Liver (tissue), 9 donors: ENCODE data around the gene BCKDHA. TPM values are rescaled to one million over a fixed set of nuclear protein-coding genes. Genes with fewer than 3 reads are reported as not detected.

Source experiments
- DNase-seq: peaks from one replicate; pipeline ENCODE4 v3.0.0-alpha.2; 2017; ENCODE audit warnings: low spot score
- H3K27ac ChIP-seq, 2 donors: one replicate each; pipeline ENCODE4 v1.7.0; 2013; ENCODE audit warnings: inconsistent platforms in 2 of 2, low read length in 2 of 2, control low read depth in 1 of 2, low read depth in 1 of 2, mild to moderate bottlenecking in 1 of 2
- H3K27me3 ChIP-seq, 4 donors: one replicate each; pipeline versions ENCODE4 v1.6.1 to v1.7.0; 2013; ENCODE audit warnings: low read length in 3 of 4, inconsistent platforms in 1 of 4, mild to moderate bottlenecking in 1 of 4, moderate library complexity in 1 of 4; ENCODE audit not compliant: control insufficient read depth in 4 of 4, insufficient read depth in 4 of 4
- H3K36me3 ChIP-seq, 4 donors: one replicate each; pipeline versions ENCODE4 v1.6.1 to v1.7.0; 2013; ENCODE audit warnings: low read length in 3 of 4, mild to moderate bottlenecking in 3 of 4, low read depth in 1 of 4, moderate library complexity in 1 of 4; ENCODE audit not compliant: control insufficient read depth in 4 of 4, insufficient read depth in 3 of 4
- H3K4me1 ChIP-seq, 4 donors: one replicate each; pipeline versions ENCODE4 v1.6.1 to v1.7.0; 2013; ENCODE audit warnings: low read length in 3 of 4, mild to moderate bottlenecking in 3 of 4, moderate library complexity in 1 of 4; ENCODE audit not compliant: control insufficient read depth in 4 of 4, insufficient read depth in 4 of 4
- H3K4me3 ChIP-seq, 3 donors: one replicate each; pipeline versions ENCODE4 v1.6.1 to v1.7.0; 2013; ENCODE audit warnings: low read length in 3 of 3, control low read depth in 1 of 3, low read depth in 1 of 3, mild to moderate bottlenecking in 1 of 3
- H3K9ac ChIP-seq, 2 donors: one replicate each; pipeline ENCODE4 v1.7.0; 2013; ENCODE audit warnings: low read length in 2 of 2, mild to moderate bottlenecking in 2 of 2, moderate library complexity in 2 of 2, control low read depth in 1 of 2, low read depth in 1 of 2
- H3K9me3 ChIP-seq, 4 donors: one replicate each; pipeline versions ENCODE4 v1.6.1 to v1.7.0; 2013; ENCODE audit warnings: low read length in 3 of 4; ENCODE audit not compliant: control insufficient read depth in 4 of 4
- FOXA1 ChIP-seq: IDR thresholded peaks from 2 replicates; pipeline ENCODE4 v1.6.1; 2016; ENCODE audit warnings: antibody characterized with exemption
- GABPA ChIP-seq, 2 donors: IDR thresholded peaks in 1 of 2; conservative IDR thresholded peaks in 1 of 2; 2 replicates each; pipeline ENCODE4 v1.6.1; 2016; ENCODE audit warnings: antibody characterized with exemption in 2 of 2, mild to moderate bottlenecking in 1 of 2, moderate library complexity in 1 of 2
- HNF4A ChIP-seq, 2 donors: conservative IDR thresholded peaks; 2 replicates each; pipeline ENCODE4 v1.6.1; 2016; ENCODE audit warnings: antibody characterized with exemption in 2 of 2, mild to moderate bottlenecking in 2 of 2
- HNF4G ChIP-seq: IDR thresholded peaks from 2 replicates; pipeline ENCODE4 v1.6.1; 2016; ENCODE audit warnings: antibody characterized with exemption
- JUND ChIP-seq, 2 donors: IDR thresholded peaks; 2 replicates each; pipeline ENCODE4 v1.6.1; 2016; ENCODE audit warnings: antibody characterized with exemption in 2 of 2
- NR2F2 ChIP-seq: IDR thresholded peaks from 2 replicates; pipeline ENCODE4 v1.6.1; 2016; ENCODE audit warnings: antibody characterized with exemption
- RAD21 ChIP-seq, 2 donors: IDR thresholded peaks; 2 replicates each; pipeline ENCODE4 v1.6.1; 2016; ENCODE audit warnings: antibody characterized with exemption in 2 of 2, mild to moderate bottlenecking in 2 of 2
- RXRA ChIP-seq, 2 donors: IDR thresholded peaks; 2 replicates each; pipeline ENCODE4 v1.6.1; 2017 to 2018; ENCODE audit warnings: antibody characterized with exemption in 2 of 2, mild to moderate bottlenecking in 1 of 2
- SP1 ChIP-seq: IDR thresholded peaks from 2 replicates; pipeline ENCODE4 v1.6.1; 2018; ENCODE audit warnings: antibody characterized with exemption, mild to moderate bottlenecking
- YY1 ChIP-seq: IDR thresholded peaks from 2 replicates; pipeline ENCODE4 v1.6.1; 2016; ENCODE audit warnings: antibody characterized with exemption, mild to moderate bottlenecking
- WGBS: extraction: QIAGEN DNeasy Blood & Tissue Kit; methylation state at CpG from one replicate; pipeline ENCODE4 v1.1.7; 2013; 5-methylcytosine and 5-hydroxymethylcytosine counted together
- polyA plus RNA-seq, 2 donors: library from polyadenylated mRNA; stranded (reverse) in 1 of 2; unstranded in 1 of 2; fragments of 200-250 nt in 1 of 2; fragments of >200 nt in 1 of 2; fragmentation: Nextera tagmentation in 1 of 2; extraction: Ambion mirVana in 1 of 2; gene quantifications; one replicate each; pipeline versions ENCODE4 v1.2.1 to v1.2.3, GENCODE V29; 2013 to 2015
- total RNA-seq, 2 donors: library from RNA; depleted of rRNA; stranded (reverse); fragments of >200 nt; gene quantifications; one replicate each; pipeline ENCODE4 v1.2.3, GENCODE V29; 2014
- TF ChIP-seq, protein P1 (sequence below): IDR thresholded peaks from 2 replicates; pipeline ENCODE4 v1.6.1; 2016; ENCODE audit warnings: antibody characterized with exemption
- TF ChIP-seq, protein P2 (sequence below): IDR thresholded peaks from 2 replicates; pipeline ENCODE4 v1.6.1; 2016; ENCODE audit warnings: antibody characterized with exemption
- TF ChIP-seq, protein P3 (sequence below): fragments of 150-350 bp; IDR thresholded peaks from 2 replicates; pipeline ENCODE4 v1.5.1; 2017; ENCODE audit warnings: improper control_type of control experiment, low read depth, low read length; ENCODE audit not compliant: missing input control
- TF ChIP-seq, protein P4 (sequence below): IDR thresholded peaks from 2 replicates; pipeline ENCODE4 v1.6.1; 2016; ENCODE audit warnings: antibody characterized with exemption
- TF ChIP-seq, protein P5 (sequence below): IDR thresholded peaks from 2 replicates; pipeline ENCODE4 v1.6.1; 2016; ENCODE audit warnings: antibody characterized with exemption, mild to moderate bottlenecking
- donor health status: healthy.
- donor health status: healthy.
- donor health status: healthy.
- donor health status: healthy.
- donor health status: healthy.

Gene BCKDHA
- total and polyA plus RNA-seq, 4 donors = 38.5 to 91.4 (median 63.7) TPM

DNA sequence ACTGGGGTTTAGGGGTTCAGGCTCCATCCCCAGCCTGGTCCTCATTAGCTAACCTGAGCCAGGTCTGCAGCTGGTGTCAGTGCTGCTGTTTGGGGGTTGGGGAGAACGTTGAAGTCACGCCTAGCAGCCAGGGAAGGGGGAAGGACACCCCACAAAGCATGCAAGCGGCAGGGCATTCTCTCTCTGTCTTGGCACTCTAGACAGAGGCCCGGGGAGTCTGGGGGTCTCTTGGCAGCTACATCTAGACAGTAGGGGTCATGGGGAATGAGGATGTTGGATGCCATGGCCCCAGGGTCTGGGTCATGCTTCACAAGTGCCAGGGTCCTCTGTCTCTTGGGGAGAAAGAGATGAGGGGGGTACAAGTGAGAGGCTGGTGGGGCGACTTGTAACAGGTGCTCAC lies 48.0 kb downstream of the BCKDHA start:
- TF ChIP-seq SP1 = no peak
- TF ChIP-seq GABPA (IDR thresholded peaks at IDR 0.05 in 1 of 2, conservative IDR thresholded peaks at IDR 0.05 in 1 of 2) = no peak
- TF ChIP-seq HNF4A (conservative IDR thresholded peaks at IDR 0.05) = no peak
- TF ChIP-seq FOXA1 = no peak
- TF ChIP-seq, protein P1, sequence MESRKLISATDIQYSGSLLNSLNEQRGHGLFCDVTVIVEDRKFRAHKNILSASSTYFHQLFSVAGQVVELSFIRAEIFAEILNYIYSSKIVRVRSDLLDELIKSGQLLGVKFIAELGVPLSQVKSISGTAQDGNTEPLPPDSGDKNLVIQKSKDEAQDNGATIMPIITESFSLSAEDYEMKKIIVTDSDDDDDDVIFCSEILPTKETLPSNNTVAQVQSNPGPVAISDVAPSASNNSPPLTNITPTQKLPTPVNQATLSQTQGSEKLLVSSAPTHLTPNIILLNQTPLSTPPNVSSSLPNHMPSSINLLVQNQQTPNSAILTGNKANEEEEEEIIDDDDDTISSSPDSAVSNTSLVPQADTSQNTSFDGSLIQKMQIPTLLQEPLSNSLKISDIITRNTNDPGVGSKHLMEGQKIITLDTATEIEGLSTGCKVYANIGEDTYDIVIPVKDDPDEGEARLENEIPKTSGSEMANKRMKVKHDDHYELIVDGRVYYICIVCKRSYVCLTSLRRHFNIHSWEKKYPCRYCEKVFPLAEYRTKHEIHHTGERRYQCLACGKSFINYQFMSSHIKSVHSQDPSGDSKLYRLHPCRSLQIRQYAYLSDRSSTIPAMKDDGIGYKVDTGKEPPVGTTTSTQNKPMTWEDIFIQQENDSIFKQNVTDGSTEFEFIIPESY = no peak
- TF ChIP-seq, protein P2, sequence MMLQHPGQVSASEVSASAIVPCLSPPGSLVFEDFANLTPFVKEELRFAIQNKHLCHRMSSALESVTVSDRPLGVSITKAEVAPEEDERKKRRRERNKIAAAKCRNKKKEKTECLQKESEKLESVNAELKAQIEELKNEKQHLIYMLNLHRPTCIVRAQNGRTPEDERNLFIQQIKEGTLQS = no peak
- 60% methylated on average over 5 of the region's 5 CpGs for WGBS
- Histone ChIP-seq H3K36me3 (no peaks in the 10 kb centered on the region), H3K4me3 (no peak overlapping the region), H3K27me3 (peaks cover 0 to 3% (median 0%) of the 10 kb centered on the region in 4 donors), H3K4me1 (no peaks in the 10 kb centered on the region), H3K27ac (no peak overlapping the region), H3K9ac (no peak overlapping the region), H3K9me3 (no peaks in the 10 kb centered on the region)
- no peak for DNase-seq

DNA sequence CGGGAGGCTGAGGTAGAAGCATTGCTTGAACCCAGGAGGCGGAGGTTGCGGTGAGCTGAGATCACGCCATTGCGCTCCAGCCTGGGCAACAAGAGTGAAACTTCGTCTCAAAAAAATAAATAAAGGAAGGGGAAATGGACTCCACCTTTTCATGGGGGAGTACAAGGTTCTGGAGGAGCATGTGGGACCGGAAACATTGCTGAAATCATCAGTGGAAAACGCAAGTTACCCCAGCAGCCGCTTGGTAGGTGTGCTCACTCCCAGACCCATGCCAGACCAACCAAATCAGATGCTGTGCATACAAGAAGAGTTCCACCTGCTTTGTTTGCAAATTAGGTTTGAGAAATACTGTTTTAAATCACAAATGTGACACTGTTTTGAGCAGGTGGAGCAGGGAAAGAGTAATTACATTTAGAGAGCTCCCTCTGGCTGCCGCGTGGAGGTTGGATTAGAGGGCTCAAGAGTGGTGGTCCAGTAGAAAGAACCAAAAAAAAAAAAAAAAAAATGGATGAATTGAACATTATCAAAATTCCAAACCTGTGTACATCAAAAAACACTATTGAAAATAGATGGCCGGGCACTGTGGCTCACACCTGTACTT lies 50.2 kb downstream of the BCKDHA start:
- Histone ChIP-seq H3K4me1 (no peaks in the 10 kb centered on the region), H3K27ac (no peak overlapping the region), H3K4me3 (no peak overlapping the region), H3K36me3 (no peaks in the 10 kb centered on the region), H3K9me3 (no peaks in the 10 kb centered on the region), H3K27me3 (peaks cover 0 to 3% (median 0%) of the 10 kb centered on the region in 4 donors), H3K9ac (no peak overlapping the region)
- no peak for DNase-seq
- 63% methylated on average over 12 of the region's 12 CpGs for WGBS
- TF ChIP-seq RXRA (IDR thresholded peaks at IDR 0.05) = no peak
- no peak for TF ChIP-seq HNF4G
- TF ChIP-seq, protein P3, sequence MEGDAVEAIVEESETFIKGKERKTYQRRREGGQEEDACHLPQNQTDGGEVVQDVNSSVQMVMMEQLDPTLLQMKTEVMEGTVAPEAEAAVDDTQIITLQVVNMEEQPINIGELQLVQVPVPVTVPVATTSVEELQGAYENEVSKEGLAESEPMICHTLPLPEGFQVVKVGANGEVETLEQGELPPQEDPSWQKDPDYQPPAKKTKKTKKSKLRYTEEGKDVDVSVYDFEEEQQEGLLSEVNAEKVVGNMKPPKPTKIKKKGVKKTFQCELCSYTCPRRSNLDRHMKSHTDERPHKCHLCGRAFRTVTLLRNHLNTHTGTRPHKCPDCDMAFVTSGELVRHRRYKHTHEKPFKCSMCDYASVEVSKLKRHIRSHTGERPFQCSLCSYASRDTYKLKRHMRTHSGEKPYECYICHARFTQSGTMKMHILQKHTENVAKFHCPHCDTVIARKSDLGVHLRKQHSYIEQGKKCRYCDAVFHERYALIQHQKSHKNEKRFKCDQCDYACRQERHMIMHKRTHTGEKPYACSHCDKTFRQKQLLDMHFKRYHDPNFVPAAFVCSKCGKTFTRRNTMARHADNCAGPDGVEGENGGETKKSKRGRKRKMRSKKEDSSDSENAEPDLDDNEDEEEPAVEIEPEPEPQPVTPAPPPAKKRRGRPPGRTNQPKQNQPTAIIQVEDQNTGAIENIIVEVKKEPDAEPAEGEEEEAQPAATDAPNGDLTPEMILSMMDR = no peak
- no peak for TF ChIP-seq FOXA1
- no peak for TF ChIP-seq JUND (IDR thresholded peaks at IDR 0.05)
- no peak for TF ChIP-seq RAD21 (IDR thresholded peaks at IDR 0.05)

DNA sequence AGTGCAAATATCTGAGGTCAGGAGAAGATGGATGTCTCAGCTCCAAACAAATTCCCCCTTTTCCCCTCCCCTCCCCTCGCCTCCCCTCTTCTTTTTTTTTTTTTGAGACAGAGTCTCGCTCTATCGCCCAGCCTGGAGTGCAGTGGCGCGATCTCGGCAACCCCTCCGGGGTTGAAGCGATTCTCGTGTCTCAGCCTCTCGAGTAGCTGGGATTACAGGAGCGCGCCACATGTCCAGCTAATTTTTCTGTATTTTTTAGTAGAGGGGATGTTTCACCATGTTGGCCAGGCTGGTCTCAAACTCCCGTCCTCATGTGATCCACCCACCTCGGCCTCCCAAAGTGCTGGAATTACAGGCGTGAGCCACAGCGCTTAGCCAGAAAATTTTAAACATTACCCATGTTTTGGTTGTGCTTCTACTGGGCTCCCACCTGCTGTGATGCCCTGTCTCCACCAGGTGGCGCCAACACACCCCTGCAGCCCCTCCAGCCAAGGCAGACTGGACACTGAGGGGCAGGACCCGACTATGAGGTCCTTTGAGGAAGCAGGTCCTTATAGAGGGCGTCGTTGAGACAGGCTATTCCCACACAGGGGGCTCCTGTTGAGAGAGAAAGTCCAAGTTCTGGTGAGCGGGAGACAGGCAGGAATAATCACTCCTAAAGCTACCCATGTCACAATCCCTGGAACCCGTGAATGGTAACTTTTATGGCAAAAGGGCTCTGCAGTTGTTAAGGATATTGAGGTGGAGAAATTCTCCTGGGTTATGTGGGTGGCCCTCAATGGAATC lies 51.7 kb downstream of the BCKDHA start:
- no peaks in the 10 kb centered on the region for H3K4me1 ChIP-seq
- H3K4me3 ChIP-seq = peak overlapping the region in 1 of 3 donors; percentile 10
- H3K9ac ChIP-seq = no peak overlapping the region
- no peak overlapping the region for H3K27ac ChIP-seq
- H3K27me3 ChIP-seq = peaks cover 0 to 3% (median 0%) of the 10 kb centered on the region in 4 donors
- DNase-seq = peak; percentile 78
- no peaks in the 10 kb centered on the region for H3K9me3 ChIP-seq
- no peaks in the 10 kb centered on the region for H3K36me3 ChIP-seq
- WGBS = 4% methylated on average over 22 of the region's 22 CpGs
- TF ChIP-seq YY1 = no peak
- TF ChIP-seq RXRA (IDR thresholded peaks at IDR 0.05) = no peak
- no peak for TF ChIP-seq HNF4A (conservative IDR thresholded peaks at IDR 0.05)
- no peak for TF ChIP-seq NR2F2
- TF ChIP-seq FOXA1 = no peak
- TF ChIP-seq, protein P3 = peak; percentile 95
- TF ChIP-seq, protein P4, sequence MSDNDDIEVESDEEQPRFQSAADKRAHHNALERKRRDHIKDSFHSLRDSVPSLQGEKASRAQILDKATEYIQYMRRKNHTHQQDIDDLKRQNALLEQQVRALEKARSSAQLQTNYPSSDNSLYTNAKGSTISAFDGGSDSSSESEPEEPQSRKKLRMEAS = no peak
- TF ChIP-seq, protein P5, sequence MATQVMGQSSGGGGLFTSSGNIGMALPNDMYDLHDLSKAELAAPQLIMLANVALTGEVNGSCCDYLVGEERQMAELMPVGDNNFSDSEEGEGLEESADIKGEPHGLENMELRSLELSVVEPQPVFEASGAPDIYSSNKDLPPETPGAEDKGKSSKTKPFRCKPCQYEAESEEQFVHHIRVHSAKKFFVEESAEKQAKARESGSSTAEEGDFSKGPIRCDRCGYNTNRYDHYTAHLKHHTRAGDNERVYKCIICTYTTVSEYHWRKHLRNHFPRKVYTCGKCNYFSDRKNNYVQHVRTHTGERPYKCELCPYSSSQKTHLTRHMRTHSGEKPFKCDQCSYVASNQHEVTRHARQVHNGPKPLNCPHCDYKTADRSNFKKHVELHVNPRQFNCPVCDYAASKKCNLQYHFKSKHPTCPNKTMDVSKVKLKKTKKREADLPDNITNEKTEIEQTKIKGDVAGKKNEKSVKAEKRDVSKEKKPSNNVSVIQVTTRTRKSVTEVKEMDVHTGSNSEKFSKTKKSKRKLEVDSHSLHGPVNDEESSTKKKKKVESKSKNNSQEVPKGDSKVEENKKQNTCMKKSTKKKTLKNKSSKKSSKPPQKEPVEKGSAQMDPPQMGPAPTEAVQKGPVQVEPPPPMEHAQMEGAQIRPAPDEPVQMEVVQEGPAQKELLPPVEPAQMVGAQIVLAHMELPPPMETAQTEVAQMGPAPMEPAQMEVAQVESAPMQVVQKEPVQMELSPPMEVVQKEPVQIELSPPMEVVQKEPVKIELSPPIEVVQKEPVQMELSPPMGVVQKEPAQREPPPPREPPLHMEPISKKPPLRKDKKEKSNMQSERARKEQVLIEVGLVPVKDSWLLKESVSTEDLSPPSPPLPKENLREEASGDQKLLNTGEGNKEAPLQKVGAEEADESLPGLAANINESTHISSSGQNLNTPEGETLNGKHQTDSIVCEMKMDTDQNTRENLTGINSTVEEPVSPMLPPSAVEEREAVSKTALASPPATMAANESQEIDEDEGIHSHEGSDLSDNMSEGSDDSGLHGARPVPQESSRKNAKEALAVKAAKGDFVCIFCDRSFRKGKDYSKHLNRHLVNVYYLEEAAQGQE = no peak
- peak; percentile 87 to 94 for TF ChIP-seq RAD21 (IDR thresholded peaks at IDR 0.05)
